Activated effector memory CD4-positive, alpha-beta T cell treated with anti-CD3 and anti-CD28 coated beads, Interleukin-2, amount 50 U/mL, for 16 hours (primary cell): Measurements from ENCODE around the gene LPO.

Experiments
- DNase-seq: peaks from one replicate; pipeline ENCODE4 v3.0.0-alpha.2; 2020

The LPO gene

DNA sequence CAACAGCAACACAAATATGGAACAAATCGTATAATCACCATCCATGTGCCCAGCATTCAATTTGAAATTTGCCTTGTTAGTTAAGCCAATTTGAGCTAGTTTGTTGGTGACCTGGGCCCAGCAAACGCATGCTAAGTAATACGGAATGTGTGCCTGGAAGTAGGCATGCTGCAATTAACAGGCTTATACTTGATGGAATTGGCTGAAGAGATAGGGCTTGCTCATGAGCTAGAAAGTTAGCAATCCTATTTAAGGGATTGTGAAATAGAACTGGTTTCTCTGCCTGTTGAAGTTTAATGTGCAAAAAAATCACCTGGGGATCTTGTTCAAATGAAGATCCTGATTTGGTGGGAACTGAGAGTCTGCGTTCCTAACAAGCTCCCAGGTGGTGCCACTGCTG, 8.5 kb upstream of the LPO start:
- no peak for DNase-seq

GRCh38 chr17:58231641-58232040, 6.7 kb upstream of the LPO start:
- DNase-seq, result no peak

DNA sequence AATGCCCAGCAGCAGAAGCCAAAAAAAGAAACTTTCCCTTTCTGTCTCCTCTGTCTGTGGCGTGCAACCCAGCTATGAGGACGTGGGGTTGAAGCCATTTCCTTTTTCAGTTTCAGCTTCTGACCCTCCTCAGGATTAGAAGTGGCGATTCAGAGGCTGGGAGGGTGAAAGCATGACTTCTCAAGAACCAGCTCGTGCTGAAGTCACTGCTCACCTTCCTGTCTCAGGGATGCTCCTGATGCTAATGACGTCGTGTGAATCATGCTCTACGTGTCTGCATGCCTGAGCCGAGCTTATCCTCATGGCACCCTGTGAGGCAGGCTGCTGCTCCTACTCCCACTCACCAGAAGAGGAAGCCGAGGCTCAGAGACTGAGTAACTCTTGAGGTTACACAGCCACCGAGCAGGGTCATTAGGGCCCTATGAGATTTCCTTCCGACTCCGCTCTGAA, 5.7 kb upstream of the LPO start:
- DNase-seq, result no peak

DNA sequence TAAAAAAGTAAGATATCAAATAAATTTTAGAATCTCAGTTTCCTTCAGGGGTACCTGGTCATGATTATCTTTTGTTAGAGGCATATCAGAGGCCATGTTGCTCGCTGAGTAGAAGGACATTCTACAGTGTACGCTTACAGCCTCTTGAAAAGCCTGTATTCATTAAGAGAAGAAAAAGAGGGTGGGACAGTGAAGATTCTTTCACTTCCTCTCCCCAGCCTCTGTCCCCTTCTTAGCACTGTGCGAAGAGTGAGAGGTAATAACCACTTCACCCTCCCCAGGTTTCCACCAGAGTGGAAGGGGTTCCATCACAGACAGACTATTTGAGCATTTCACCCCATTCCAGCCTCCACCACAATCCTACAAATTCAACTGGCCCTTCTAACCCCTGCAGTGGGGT, 4.8 kb upstream of the LPO start:
- no peak for DNase-seq

DNA sequence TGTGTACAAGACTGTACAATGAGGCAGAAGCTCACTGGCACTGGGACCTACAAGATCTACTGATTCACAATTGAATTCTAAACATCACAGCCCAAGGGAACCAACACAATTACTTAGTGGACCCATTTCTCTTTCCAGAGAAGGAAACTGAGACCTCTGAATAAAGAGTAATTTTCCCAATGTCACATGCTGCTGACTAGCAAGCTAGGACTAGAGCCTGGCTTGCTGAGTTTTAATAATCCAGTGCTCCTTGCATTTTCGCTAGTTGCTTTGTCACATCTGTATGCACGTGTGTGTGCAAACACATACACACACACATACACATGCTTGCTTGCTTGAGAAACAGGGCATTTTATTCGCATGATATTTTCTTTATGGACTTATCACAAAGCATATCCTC, 3.9 kb upstream of the LPO start:
- DNase-seq, result no peak

GRCh38 chr17:58235821-58236220, 2.6 kb upstream of the LPO start:
- DNase-seq, result no peak

- DNase-seq, result no peak
Measured at GRCh38 chr17:58236394-58236793, 2.0 kb upstream of the LPO start.

- DNase-seq, result no peak
Measured at GRCh38 chr17:58239987-58240386, 1.6 kb downstream of the LPO start.

- no peak for DNase-seq
Measured at GRCh38 chr17:58242171-58242784, 3.9 kb downstream of the LPO start.

- DNase-seq, result no peak
Measured at GRCh38 chr17:58244963-58245362, 6.6 kb downstream of the LPO start.

GRCh38 chr17:58245428-58246103, 7.2 kb downstream of the LPO start:
- DNase-seq, result no peak

GRCh38 chr17:58246104-58246740, 7.8 kb downstream of the LPO start:
- no peak for DNase-seq

GRCh38 chr17:58246781-58247180, 8.4 kb downstream of the LPO start:
- no peak for DNase-seq

DNA sequence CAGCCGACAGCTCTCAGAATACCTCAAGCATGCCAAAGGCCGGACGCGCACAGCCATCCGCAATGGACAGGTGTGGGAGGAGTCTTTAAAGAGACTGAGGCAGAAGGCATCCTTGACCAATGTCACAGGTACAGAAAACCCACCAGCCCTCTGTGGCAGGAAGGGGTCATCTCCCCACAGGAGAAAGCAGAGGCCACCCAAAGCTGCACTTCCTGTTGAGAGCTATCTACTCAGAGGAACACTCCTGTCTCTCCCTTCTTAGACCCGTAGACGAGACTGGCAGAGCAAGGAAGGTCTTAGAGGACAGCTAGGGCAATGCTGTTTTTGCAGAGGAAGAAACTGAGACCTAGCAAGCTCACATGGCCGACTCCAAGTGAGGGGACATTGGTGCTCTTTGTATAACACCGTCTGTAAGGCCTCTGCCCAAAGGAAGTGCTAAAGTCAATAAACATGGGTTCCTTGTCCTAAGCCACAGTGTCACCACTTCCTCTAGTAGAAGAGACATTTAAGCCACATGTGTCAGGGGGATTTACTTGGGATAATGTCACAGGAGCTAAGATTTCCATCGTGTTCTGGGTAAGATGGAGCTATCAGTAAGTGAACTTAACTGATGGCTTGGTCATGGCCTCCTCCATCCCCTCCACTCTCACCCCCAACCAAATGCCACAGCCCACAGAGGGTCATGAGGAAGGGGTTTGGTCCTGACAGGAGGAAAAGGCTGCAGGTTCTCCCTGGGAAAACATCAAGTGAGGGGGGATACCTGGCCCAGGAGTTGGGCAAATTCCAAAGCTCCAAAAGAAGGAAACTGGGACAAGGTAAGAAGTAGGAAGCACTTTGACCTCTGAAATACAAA, 9.4 kb downstream of the LPO start:
- no peak for DNase-seq

GRCh38 chr17:58248955-58249269, 10.5 kb downstream of the LPO start:
- DNase-seq, result no peak

- peak; percentile 92 for DNase-seq
Measured at GRCh38 chr17:58249270-58250133, 11.1 kb downstream of the LPO start.

GRCh38 chr17:58250344-58251011, 12.1 kb downstream of the LPO start:
- DNase-seq, result no peak

DNA sequence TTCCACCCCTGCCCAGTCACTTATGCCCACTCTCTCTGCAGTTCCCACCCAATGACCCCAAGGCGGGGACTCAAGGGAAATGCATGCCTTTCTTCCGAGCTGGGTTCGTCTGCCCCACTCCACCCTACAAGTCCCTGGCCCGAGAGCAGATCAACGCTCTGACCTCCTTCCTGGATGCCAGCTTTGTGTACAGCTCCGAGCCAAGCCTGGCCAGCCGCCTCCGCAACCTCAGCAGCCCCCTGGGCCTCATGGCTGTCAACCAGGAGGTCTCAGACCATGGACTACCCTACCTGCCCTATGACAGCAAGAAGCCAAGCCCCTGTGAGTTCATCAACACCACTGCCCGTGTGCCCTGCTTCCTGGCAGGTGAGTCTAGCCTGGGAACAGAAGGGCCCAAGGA, 13.8 kb downstream of the LPO start:
- no peak for DNase-seq

GRCh38 chr17:58253082-58253481, 14.7 kb downstream of the LPO start:
- no peak for DNase-seq

DNA sequence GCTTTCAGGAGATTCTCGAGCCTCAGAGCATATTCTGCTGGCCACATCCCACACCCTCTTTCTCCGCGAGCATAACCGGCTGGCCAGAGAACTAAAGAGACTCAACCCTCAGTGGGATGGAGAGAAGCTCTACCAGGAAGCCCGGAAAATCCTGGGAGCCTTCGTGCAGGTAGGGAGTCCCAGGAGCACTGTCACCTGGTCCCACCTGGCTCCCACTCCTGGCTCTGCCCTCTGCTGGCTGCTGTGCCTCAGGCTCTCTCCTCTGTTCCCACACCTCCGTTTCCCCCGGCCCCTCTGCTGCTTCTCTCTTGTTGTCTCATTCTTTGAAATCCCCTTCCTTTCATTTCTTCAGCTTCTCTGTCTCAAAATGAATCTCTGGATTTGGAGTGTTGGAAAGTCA, 16.4 kb downstream of the LPO start:
- DNase-seq, result no peak

GRCh38 chr17:58262149-58262548, 23.8 kb downstream of the LPO start:
- no peak for DNase-seq

DNA sequence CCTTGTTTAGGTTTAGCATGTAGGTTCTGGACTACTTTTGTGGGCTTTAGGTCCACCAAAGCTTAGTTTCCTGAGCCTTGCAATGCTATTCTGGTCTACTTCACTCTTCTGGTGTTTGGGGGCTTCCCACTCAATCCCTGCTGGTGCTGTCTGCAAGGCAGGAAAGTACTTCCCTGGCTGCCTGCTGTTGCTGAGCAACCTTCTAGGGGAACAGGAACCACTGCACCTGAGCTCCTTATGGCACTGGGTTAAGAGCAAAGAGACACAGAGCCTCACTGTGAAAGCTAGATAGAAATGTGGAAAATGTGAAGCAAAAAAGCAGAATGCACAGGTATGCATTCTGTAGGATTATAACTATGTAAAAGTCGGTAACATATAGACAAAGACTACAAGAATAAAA, 25.4 kb downstream of the LPO start:
- no peak for DNase-seq
